ENCODE results near the gene ARV1. TPM values are rescaled to one million over a fixed set of nuclear protein-coding genes. Genes with fewer than 3 reads are reported as not detected.

The ARV1 gene
- total RNA-seq, 1 donor from 2014 or later: 10.6 TPM

DNA sequence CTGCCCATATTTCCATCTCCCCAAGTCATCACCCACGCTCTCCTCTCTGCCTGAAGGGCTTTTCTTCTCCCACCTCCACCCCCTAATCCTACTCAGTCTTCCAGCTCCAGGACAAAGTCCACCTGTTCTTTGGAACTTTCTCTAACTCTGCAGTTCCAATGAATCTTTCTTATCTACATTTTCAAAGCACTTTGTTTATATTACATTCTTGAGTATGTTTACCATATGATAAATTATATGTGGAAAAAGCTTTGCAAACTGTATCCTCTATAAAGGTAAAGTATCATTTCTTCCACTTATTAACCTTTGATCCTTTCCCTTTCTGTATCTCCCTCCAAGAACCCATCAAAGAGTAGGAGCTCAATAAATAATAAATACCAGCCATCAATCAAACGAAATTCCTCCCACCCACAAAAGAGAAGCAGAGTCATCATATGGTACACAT is 39.9 kb upstream of the ARV1 start:
- Mint-ChIP-seq H3K4me1 (peaks cover 25% of the 10 kb centered on the region), H3K9me3 (no peaks in the 10 kb centered on the region), H3K27ac (peak overlapping the region; percentile 10), H3K36me3 (no peaks in the 10 kb centered on the region), H3K27me3 (ENCODE audit: low read depth) (no peaks in the 10 kb centered on the region), H3K4me3 (no peak overlapping the region)
- TF ChIP-seq, protein P1, sequence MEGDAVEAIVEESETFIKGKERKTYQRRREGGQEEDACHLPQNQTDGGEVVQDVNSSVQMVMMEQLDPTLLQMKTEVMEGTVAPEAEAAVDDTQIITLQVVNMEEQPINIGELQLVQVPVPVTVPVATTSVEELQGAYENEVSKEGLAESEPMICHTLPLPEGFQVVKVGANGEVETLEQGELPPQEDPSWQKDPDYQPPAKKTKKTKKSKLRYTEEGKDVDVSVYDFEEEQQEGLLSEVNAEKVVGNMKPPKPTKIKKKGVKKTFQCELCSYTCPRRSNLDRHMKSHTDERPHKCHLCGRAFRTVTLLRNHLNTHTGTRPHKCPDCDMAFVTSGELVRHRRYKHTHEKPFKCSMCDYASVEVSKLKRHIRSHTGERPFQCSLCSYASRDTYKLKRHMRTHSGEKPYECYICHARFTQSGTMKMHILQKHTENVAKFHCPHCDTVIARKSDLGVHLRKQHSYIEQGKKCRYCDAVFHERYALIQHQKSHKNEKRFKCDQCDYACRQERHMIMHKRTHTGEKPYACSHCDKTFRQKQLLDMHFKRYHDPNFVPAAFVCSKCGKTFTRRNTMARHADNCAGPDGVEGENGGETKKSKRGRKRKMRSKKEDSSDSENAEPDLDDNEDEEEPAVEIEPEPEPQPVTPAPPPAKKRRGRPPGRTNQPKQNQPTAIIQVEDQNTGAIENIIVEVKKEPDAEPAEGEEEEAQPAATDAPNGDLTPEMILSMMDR (IDR thresholded peaks at IDR 0.05; ENCODE audit: unreplicated experiment): no peak
- DNase-seq (ENCODE audit: low spot score in 2 of 2, unreplicated experiment in 2 of 2): no peak

DNA sequence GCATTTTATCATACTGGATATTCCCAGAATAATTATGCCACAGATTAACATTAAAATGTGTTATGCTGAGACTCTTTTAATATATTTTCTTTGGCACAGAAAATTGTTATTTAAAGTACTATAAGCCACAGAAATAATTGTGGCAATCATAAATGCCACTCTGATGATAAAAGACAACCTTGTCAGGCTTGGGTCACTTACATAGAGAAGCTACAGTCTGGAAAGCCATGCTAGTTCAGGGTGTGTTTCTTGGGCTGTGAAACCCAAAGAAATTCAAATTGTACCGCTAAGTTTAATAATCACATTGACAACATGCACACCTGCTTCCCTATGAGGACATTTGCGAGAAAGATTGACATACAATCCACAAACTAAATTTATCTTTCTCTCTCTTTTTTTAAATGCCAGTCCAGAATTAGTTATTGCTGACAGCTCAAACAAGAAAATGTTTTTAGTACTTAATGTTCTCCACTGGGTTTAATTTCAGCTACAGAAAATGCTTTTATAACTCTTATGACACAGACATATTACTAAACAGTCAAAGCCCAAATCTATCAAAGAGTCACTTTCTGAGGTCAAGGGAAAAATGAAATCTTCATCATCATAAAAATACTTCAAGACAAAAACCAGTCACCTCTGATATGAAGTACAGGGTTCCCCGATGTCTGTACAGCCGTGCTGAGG is 38.9 kb upstream of the ARV1 start:
- no peak for DNase-seq (ENCODE audit: low spot score in 2 of 2, unreplicated experiment in 2 of 2)
- no peak overlapping the region for H3K4me3 Mint-ChIP-seq
- no peak overlapping the region for H3K27ac Mint-ChIP-seq
- H3K36me3 Mint-ChIP-seq: peaks cover 1% of the 10 kb centered on the region
- H3K4me1 Mint-ChIP-seq: peaks cover 25% of the 10 kb centered on the region
- H3K9me3 Mint-ChIP-seq: no peaks in the 10 kb centered on the region
- TF ChIP-seq, protein P1 (IDR thresholded peaks at IDR 0.05; ENCODE audit: unreplicated experiment): no peak
- no peaks in the 10 kb centered on the region for H3K27me3 Mint-ChIP-seq (ENCODE audit: low read depth)

DNA sequence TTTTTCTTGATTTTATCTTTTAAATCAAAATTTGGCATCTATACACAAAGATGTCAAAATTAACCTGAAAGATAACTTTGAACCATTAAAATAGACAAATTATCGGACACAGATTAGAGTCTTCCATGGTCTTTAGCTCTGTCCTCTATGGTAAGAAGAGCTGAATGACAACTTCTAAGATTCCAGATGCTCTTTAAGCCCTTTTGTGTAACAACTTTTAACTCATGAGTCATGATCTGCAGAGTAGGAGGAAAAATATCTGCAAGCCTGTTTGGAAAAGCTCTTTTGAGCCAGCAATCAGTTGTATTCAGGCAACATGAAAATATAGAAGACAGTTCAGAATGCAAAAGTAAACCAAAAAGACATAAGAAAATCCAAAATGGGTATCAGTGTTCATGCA is 38.0 kb upstream of the ARV1 start:
- H3K36me3 Mint-ChIP-seq: peaks cover 1% of the 10 kb centered on the region
- no peak overlapping the region for H3K27ac Mint-ChIP-seq
- no peak for DNase-seq (ENCODE audit: low spot score in 2 of 2, unreplicated experiment in 2 of 2)
- H3K9me3 Mint-ChIP-seq: no peaks in the 10 kb centered on the region
- TF ChIP-seq, protein P1 (IDR thresholded peaks at IDR 0.05; ENCODE audit: unreplicated experiment): no peak
- no peak overlapping the region for H3K4me3 Mint-ChIP-seq
- H3K27me3 Mint-ChIP-seq (ENCODE audit: low read depth): no peaks in the 10 kb centered on the region
- H3K4me1 Mint-ChIP-seq: peaks cover 25% of the 10 kb centered on the region

DNA sequence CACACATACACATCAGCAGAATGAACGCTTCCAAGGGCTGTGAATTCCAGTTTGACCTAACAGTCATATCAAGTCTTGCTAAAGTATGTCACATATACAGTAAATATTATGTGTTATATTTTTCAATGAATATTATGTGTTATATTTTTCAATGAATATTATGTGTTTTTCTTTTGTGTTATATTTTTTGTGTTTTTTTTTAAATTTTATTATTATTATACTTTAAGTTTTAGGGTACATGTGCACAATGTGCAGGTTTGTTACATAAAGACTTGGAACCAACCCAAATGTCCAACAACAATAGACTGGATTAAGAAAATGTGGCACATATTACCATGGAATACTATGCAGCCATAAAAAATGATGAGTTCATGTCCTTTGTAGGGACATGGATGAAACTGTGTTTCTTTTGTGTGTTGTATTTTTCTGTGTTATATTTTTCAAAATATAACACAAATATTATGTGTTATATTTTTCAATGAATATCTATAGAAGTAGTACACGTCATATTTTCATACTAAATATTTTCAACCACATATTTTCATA is 35.8 kb upstream of the ARV1 start:
- TF ChIP-seq, protein P1 (IDR thresholded peaks at IDR 0.05; ENCODE audit: unreplicated experiment): no peak
- Mint-ChIP-seq H3K4me3 (no peak overlapping the region), H3K36me3 (peaks cover 1% of the 10 kb centered on the region), H3K27me3 (ENCODE audit: low read depth) (no peaks in the 10 kb centered on the region), H3K9me3 (no peaks in the 10 kb centered on the region), H3K4me1 (peaks cover 22% of the 10 kb centered on the region), H3K27ac (no peak overlapping the region)
- no peak for DNase-seq (ENCODE audit: low spot score in 2 of 2, unreplicated experiment in 2 of 2)

DNA sequence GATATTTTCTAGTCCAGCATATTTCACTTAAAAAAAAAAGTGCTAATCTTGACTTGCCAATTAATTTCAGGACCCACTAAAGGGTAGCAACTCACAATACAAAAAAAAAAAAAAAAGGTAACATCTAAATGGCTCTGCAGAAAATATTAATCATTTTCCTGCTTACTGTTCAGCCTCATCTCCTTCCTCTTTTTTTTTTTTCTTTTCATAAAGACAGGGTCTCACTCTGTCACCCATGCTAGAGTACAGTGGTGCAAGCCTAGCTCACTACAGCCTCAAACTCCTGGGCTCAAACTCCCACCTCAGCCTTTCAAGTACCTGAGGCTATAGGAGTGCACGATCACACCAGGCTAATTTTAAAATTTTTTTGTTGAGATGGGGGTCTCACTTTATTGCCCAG is 30.6 kb upstream of the ARV1 start:
- no peaks in the 10 kb centered on the region for H3K27me3 Mint-ChIP-seq (ENCODE audit: low read depth)
- H3K27ac Mint-ChIP-seq: no peak overlapping the region
- H3K9me3 Mint-ChIP-seq: no peaks in the 10 kb centered on the region
- H3K4me3 Mint-ChIP-seq: no peak overlapping the region
- no peak for DNase-seq (ENCODE audit: low spot score in 2 of 2, unreplicated experiment in 2 of 2)
- H3K4me1 Mint-ChIP-seq: no peaks in the 10 kb centered on the region
- TF ChIP-seq, protein P1 (IDR thresholded peaks at IDR 0.05; ENCODE audit: unreplicated experiment): no peak
- peaks cover 3% of the 10 kb centered on the region for H3K36me3 Mint-ChIP-seq
